ENCODE measurements around the gene GJC1.
"Not testable (repeated sequence)": the region's sequence is repeated elsewhere in the genome, so short reads cannot be mapped to it uniquely, and the experiment has no call there.

The GJC1 gene

DNA sequence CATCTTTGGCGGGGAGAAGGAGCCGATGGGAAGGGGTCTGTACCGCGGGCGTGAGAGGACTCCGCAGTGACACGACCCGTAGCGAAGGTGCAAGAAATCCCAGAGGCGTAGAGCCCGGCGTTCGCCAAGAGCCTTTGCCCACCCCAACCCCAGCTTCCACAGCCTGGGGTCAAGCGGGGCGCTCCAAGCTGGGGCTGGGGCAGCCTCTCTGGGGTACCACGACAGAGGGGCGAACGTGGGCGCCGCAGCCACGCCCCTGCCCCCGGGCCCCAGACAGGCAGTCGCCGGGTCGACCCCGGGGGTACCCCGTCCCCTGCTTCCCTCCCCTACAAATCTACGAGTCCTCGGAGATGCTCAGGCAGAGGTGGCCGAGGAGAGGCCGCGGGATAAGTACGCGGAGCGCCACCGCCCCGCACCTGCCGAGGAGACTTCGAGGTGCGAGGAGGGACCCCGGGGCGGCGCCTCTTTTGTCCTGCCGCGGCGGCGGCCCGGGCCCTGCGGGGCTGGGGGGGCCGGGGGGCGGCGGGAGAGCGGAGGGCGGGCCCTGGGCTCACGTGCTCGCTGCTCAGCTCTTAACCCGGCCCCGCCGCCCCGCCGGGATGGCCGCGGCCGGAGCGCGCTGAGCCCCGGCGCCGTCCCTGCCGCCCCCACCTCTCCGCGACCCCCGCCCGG, 71.5 kb downstream of the GJC1 start, which contains the start of gene ADAM11:
ADAM11 (plus strand) TSS at position 575 of the 672 bp plus-strand sequence. CDS start 212 bp downstream, outside the sequence.
- no peak for DNase-seq

DNA sequence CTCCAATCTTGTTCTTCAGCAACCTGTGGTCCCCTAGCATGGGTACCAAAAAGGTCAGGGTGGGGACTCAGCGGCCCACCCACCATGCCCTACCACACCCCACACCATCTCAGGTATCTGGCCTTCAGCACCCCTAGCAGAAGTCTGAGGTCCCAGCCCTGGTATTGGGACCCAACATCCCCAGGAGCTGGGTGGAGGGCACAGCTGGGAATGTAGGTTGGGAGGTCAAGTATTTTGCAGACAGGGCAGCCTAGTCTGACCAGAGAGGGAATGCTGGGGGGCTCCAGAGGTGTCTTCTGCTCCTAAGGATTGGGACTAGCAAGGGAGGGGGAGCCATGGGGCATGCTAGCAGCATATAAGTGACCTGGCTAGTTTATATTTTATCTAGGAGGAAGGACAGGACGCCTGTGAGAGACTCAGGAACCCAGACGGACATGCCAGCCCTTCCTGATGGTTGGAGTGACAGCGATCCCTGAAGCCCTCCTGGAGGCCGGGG, 72.1 kb downstream of the GJC1 start:
- no peak for DNase-seq

DNA sequence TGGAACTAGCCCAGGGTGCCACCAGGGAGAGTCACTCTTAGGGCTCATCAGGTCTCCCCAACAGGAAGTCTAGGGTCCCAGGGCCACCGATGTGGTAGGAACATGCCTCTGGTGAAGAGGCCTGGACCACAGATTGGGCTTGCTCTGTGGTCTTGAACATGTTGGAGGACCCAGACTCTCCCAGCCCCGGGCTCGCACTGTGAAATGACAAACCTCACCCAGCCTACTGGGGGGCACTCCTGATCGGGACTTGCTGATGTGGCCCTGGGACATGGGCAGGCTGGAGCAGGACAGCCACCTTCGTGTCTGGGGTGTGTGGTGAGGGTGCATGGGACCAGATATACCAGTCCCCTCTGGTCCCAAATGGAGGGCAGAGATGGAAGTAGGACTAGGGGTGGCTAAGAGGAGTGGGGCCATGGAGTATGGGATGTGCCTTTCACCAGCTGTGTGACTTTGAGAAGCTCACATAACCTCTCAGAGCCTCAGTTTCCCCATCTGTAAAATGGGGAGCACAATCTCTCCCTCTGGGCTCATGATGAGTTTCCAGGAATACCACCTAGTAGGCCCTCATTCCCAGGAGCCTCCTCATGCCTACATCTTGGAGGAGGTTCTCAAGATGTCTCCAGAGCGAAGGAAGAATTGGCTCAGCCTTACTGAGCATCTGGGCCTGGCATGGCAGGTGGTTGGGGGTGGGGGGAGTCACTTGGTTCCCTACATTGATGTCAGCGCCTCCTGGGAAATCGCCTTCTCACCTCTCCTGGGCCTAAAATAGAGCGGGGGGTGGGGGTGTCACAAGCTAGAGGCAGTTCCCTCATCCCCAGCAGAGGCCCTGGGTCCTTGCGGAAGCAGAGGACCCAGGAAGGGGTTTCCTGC, 72.8 kb downstream of the GJC1 start:
- DNase-seq, result no peak

DNA sequence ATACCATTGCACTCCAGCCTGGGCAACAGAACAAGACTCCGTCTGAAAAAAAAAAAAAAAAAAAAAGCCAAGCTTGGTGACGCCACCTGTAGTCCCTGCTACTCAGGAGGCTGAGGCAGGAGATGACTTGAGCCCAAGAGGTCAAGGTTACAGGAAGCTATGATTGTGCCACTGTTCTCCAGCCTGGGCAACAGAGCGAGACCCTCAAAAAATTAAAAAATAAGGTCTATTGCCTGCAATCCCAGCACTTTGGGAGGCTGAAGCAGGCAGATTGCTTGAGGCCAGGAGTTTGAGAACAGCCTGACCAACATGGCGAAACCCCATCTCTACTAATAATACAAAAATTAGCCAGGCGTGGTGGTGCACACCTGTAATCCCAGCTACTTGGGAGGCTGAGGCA, 74.9 kb downstream of the GJC1 start:
- not testable (repeated sequence) for DNase-seq

DNA sequence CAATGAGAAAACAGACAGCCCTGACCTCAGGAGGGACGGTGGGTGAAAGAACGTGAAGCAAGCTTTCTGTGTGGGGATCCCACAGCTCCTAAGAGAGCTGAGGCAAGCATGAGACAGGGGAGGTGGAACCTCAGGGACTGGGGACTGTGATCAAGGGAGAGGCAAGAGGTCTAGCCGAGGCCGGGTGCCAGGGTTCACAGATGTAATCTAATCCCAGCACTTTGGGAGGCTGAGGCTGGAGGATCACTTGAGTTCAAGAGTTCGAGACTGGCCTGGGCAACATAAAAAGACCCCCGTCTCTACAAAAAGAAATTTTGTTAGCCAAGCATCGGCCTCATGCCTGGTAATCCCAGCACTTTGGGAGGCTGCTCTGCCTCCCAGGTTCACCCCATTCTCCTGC, 75.8 kb downstream of the GJC1 start:
- DNase-seq, result no peak

DNA sequence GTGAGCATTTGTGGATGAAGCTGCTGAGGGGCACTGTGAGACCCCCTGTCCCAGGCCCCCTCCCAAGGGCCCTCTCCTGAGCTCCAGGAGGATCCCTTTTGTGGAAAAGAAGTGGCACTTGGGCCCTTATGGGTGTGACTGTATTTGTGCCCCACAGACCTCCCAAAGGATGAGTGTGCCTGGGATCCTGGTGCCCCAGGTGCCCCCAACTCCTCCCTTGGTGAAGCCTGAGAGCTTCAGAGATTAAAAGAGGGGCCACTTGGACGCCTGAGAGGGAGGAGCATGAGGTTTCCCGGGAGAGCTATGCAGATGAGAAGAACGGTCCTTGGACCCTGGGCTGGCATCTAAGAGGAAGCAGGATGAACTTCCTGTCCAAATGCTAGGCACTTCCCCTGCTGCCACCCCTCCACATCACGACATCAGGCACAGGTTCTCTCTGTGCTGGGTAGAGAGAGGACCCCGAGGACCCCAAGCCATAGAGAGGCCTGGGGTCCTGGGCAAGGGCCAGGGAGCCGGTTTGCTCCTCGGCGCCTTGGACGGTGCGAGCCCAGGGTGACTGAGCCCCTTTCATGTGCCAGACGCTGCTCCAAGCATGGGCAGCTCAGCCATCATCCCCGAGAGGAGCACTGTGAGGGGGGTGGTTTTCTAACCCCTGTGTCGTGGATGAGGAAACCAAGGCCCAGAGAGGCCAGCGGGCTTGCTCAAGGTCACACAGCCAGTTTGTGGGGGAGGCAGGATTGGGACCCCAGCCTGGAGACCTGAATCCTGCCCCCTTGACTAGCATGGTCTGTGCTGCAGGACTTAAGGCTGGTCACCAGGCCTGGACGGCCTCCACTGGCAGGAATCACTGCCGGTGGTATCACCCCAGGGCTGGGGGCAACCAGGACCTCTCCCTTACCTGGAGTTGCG, 76.9 kb downstream of the GJC1 start:
- DNase-seq, result no peak

DNA sequence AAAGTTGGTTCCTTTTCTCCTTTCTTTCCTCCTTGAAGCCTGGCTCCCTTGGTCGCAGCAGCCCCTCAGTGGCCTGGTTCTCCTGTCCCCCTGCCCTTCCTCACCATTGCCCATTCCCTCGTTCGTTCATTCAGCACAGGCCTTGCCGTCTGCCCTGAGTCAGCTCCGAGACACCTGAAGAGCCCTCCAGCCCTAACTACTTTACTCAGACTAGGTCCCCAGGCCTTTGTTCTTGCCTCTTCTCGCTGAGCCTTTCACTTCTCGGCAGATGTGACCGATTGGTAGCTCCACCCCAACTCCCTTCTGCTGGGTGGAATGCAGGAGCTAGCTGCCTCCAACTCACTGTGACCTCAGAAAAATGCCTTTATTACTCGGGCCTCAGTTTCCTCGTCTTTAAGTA, 78.3 kb downstream of the GJC1 start:
- DNase-seq, result no peak

DNA sequence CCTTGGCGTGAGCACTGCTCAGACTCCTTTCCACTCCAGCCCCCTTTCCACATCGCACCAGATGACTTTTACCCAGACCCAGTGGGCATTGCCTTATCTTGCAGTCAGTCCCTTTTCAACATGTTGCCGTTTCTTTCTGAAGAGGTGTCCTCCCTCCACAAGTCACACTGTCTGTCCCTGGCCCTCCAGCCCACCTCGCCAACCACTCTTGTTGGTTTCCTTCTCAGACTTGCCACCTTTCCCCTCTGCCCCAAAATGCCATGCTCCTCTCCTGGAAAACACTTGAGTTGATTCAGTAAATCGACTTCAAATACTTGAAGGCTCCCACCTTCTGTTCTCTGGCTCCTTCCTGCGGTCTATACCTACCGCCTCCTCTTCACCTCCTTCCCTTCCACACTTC, 78.8 kb downstream of the GJC1 start:
- DNase-seq, result no peak

DNA sequence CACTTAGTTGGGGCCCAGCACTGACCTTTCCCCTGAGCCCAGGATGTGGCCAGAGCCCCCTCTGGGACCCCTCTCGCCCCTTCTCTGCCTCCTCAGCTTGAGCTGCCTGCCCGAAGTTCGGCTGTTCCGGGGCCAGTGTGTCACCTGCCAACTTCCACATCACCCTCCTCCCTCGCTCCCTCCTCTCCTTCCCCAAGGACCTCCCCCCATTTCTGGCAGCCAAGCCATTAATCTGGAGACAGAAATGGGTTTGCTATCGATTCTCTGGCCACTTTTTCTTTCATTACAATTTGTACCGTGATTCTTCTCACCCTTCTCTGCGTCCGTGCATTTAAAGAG, 80.1 kb downstream of the GJC1 start:
- DNase-seq, result no peak

DNA sequence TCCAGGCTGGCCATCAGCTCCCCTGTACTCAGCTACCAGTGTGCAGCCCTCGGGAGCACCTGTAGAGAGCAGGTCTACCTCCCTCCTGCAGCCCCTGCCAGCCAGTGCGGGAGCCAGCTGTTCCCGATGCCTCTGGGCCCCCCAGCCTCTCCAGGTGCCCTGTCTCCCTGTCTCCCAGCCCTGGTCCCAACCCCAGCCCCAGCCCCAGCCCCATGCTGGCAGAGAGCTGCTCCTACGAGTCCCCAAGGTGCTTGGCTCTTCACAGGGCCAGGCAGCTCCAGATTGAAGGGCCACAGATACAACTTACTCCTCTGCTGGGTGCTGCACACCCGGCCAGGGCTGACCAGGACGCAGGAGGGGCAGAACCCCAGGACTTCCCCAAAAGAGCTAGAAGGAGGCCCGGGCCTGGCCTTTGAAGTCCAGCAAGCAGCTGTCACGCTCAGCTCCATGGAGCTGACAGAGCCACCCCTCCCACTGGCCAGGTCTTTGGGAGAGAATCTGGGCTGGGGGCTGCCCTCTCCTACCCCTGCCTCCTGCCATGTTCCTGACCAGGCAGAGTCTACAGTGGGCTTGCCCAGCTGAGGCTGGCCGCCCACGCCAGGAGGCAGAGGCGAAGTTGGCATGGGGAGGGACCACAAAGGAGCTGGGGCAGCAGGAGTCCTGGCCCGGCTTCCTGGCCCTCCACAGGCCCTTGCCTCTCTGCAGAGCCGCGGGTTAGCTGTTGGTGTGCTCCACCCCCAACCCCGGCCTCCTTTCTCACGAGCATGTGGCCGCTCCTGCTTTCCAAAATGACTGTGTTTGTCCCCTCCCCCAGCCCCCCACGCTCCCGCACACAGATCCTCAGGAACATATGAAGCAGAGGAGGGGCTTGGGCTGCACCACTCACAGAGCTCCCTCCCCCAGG, 80.8 kb downstream of the GJC1 start:
- DNase-seq, result no peak

All from NCI-H1436 treated with DMSO at 0.1 percent for 48 hours (cell line).